Measurements from ENCODE around the gene MYOM3.

Gene MYOM3

DNA sequence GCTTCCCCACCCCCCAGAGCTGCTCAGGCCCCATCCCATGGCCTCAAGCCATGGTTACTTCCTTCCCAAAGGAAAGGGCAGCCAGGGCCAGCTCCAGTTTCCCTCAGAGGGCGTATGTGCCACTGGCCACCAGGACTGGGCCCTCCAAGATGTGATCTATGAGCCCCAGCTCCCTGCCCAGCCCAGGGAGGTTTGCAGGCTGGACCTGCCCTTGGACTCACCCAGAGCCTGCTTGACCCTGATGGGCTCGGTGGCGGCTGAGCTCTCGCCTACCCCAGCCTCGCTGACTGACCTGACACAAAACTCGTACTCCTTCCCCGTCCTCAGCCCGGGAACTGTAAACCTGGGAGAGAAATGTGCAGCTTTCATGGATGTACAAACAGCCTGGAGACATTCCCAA is 29.6 kb downstream of the MYOM3 start:
- H3K27ac ChIP-seq, result no peak overlapping the region
- TF ChIP-seq ZFX (IDR thresholded peaks at IDR 0.05; ENCODE audit: borderline replicate concordance), result no peak
- TF ChIP-seq, protein P1, sequence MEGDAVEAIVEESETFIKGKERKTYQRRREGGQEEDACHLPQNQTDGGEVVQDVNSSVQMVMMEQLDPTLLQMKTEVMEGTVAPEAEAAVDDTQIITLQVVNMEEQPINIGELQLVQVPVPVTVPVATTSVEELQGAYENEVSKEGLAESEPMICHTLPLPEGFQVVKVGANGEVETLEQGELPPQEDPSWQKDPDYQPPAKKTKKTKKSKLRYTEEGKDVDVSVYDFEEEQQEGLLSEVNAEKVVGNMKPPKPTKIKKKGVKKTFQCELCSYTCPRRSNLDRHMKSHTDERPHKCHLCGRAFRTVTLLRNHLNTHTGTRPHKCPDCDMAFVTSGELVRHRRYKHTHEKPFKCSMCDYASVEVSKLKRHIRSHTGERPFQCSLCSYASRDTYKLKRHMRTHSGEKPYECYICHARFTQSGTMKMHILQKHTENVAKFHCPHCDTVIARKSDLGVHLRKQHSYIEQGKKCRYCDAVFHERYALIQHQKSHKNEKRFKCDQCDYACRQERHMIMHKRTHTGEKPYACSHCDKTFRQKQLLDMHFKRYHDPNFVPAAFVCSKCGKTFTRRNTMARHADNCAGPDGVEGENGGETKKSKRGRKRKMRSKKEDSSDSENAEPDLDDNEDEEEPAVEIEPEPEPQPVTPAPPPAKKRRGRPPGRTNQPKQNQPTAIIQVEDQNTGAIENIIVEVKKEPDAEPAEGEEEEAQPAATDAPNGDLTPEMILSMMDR (IDR thresholded peaks at IDR 0.05), result no peak

DNA sequence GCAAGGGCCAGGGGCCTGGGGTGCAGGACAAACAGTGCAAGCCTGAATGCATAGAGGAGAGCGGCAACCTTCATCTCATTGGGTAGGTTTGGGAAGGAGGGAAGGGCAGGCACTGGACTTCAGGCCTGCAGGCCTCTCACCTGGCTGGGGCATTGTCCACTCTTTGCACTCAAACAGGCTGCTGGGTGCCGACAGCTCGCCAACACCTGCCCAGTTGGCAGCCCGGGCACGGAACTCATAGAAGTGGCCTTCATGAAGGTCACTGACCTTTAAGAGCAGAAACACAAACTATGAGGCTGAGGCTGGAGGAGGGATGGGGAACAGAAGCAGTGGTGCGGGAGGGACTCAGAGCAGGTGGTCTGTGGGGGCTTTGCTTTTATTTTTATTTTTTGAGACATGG is 30.7 kb downstream of the MYOM3 start:
- no peak overlapping the region for H3K27ac ChIP-seq
- no peak for TF ChIP-seq ZFX (IDR thresholded peaks at IDR 0.05; ENCODE audit: borderline replicate concordance)
- TF ChIP-seq, protein P1 (IDR thresholded peaks at IDR 0.05), result no peak

DNA sequence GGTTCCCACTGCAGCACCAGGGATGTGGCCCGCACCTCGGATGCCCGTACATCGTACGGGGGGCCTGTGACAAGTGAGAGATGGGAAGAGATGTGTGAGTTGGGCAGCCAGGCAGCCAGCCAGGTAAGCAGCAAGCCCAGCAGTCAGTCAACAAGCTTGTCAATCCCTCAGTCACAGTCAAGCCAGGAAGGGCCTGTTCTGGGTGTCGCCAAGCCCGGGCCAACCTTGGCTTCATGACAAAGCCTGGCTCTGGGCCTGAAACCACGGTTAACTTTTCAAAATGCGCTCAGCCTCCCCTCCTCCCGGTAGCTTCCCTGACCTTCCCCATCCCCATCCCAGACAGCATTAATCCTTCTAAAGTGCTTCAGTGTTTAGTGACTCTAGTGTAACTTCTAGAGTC is 31.8 kb downstream of the MYOM3 start:
- TF ChIP-seq, protein P1 (IDR thresholded peaks at IDR 0.05), result no peak
- H3K27ac ChIP-seq, result no peak overlapping the region

GRCh38 chr1:24077278-24077978 is 34.5 kb downstream of the MYOM3 start:
- TF ChIP-seq, protein P1 (IDR thresholded peaks at IDR 0.05), result no peak
- TF ChIP-seq ZFX (IDR thresholded peaks at IDR 0.05; ENCODE audit: borderline replicate concordance), result no peak
- no peak overlapping the region for H3K27ac ChIP-seq

DNA sequence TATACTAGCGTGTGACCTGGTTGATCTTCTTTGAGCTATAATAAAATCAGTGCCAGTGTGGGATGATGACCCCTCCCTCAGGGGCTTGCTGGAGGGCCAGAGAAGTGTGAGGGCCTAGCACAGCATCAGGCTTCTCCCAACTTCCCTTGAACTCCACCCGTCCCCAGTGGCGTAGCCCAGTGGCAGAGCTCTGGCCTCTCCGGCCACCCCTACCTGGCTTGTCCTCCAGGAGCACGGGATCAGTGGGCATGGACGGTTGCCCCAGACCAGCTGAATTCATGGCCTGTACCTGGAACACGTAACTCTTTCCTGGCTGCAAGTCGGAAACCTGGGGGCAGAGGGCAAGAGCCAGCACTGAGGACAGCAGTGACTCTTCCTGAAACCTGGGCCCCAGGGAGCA is 36.0 kb downstream of the MYOM3 start:
- no peak overlapping the region for H3K27ac ChIP-seq
- TF ChIP-seq ZFX (IDR thresholded peaks at IDR 0.05; ENCODE audit: borderline replicate concordance), result no peak
- TF ChIP-seq, protein P1 (IDR thresholded peaks at IDR 0.05), result no peak

GRCh38 chr1:24075590-24075854 is 36.4 kb downstream of the MYOM3 start:
- TF ChIP-seq, protein P1 (IDR thresholded peaks at IDR 0.05), result no peak
- H3K27ac ChIP-seq, result no peak overlapping the region

GRCh38 chr1:24074817-24075589 is 36.9 kb downstream of the MYOM3 start:
- no peak overlapping the region for H3K27ac ChIP-seq
- TF ChIP-seq, protein P1 (IDR thresholded peaks at IDR 0.05), result peak; percentile 7; the same call in 1 of the 2 replicates
- TF ChIP-seq ZFX (IDR thresholded peaks at IDR 0.05; ENCODE audit: borderline replicate concordance), result no peak
